ENCODE data around the gene ELMO1. TPM values are rescaled to one million over a fixed set of nuclear protein-coding genes. Genes with fewer than 3 reads are reported as not detected.

ELMO1 gene
- total RNA-seq, 4 donors from 2014 or later = 58.7 to 293 (median 81.0) TPM

DNA sequence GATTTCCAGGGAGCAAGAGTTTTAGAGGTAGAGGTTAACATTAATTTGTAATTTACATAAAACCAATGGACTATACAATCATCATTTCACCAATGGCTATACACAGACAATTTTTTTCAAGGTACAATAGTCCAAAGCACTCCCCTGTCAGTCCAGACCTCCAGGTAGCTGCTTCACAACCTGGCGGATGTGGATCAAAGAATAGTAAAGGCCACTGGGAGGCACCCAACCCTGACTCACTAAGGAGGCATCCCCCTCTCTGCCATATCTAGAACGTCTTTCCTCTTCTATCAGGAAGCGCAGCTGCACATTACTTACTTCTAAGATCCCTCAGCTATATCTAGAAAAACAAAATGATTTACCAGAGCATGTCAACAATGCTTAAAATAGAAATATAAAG is 506.6 kb downstream of the ELMO1 start:
- TF ChIP-seq, protein P1, sequence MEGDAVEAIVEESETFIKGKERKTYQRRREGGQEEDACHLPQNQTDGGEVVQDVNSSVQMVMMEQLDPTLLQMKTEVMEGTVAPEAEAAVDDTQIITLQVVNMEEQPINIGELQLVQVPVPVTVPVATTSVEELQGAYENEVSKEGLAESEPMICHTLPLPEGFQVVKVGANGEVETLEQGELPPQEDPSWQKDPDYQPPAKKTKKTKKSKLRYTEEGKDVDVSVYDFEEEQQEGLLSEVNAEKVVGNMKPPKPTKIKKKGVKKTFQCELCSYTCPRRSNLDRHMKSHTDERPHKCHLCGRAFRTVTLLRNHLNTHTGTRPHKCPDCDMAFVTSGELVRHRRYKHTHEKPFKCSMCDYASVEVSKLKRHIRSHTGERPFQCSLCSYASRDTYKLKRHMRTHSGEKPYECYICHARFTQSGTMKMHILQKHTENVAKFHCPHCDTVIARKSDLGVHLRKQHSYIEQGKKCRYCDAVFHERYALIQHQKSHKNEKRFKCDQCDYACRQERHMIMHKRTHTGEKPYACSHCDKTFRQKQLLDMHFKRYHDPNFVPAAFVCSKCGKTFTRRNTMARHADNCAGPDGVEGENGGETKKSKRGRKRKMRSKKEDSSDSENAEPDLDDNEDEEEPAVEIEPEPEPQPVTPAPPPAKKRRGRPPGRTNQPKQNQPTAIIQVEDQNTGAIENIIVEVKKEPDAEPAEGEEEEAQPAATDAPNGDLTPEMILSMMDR (IDR thresholded peaks at IDR 0.05) = no peak

DNA sequence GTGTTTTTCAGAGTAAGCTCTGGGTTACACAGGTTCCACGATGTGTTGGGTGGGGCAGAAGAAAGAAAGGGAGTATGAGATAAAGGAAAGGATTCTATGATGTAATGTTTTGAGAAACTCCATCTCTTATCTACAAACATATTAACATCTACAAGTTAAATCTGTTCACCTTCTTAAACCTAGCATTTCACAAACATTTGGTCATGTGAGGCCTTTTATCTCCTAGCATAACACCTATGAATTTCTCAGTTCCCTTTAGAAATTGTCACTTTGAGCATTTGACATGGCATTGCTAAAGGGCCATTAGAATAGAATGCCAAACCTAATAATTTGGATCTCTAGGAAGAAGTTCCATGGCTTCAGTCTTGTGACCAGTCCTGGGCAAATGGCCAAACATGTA is 507.3 kb downstream of the ELMO1 start:
- TF ChIP-seq, protein P1 (IDR thresholded peaks at IDR 0.05) = no peak
- DNase-seq (ENCODE audit: low spot score) (no peak), ATAC-seq (ENCODE audit: low FRiP score) (no peak)

More for the DNA sequence above, 506.6 kb downstream of the ELMO1 start:
- ATAC-seq (ENCODE audit: low FRiP score) (no peak), DNase-seq (ENCODE audit: low spot score) (no peak)

DNA sequence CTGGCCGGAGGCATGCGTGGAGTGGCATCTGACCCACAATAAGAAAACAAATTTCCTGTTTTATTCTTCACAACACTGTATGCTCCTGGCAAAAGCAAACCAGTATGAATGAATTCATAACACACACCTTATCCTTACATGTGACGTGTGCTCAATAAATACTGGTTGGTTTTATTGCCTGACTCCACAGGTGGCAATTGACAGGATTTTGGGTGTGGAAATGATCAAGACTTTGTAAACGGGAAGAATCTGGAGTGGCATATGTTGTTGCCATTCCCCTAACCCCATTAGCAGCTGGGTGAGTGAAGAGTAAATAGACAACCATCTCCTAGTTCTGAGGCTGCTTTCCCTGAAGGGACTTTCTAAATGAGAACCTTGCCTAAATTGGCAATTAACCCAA is 508.8 kb downstream of the ELMO1 start:
- no peak for ATAC-seq (ENCODE audit: low FRiP score)
- no peak for DNase-seq (ENCODE audit: low spot score)
- TF ChIP-seq, protein P1 (IDR thresholded peaks at IDR 0.05) = no peak

DNA sequence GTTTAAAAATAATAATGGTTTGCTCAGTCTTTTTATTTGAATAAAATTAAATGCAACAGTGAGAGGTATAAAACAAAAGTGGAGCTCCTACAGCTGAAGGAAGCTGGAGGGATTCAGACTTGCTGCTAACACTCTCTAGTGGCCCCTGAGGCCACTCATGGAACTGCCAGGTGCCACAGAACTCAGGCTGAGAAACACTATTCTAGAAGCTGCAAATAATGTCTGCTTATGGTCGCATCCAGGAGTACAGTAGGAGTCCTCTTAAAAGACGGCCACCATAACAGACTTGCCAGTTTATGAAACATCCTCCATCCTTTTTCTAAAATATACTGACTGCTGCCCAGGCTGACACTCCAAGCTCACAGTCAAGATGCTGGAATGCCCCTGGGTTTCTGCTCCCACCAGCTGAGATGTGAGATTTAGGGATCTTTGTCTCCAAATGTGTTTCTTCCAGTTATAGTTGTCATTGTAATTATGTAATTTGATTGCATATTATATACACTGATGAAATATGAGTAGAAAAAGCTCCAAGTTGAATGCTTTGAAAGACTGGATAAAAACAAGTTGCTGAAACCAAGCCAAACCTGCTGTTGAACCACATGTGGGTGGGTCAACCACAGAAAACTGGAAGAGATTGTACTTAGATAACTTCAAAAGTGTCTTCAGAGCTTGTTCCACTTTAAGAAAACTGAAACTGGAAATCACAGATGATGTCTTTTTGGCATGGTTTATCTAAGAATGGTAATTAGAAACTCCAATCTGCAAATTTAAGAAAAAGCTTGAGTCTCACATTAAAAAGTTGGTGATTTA is 510.7 kb downstream of the ELMO1 start:
- DNase-seq (ENCODE audit: low spot score) = no peak
- no peak for ATAC-seq (ENCODE audit: low FRiP score)
- TF ChIP-seq, protein P1 (IDR thresholded peaks at IDR 0.05) = no peak

DNA sequence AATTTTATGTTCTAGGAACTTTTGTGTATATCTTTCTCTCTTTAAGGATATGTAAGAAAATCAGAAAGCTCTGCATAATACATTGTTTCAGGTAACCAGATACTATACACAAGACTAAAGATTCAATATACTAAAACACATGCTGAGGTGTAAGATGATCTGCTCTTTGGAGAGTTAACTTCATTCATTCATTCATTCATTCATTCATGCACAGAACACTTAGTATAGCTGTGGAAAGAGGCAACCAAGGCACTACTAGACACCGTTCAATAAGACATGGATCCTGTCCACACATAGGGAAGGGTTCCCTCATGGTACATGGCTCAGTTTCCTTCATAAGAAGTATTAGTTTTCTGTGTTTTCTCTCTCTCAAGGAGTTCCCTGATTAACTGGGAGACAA is 516.8 kb downstream of the ELMO1 start:
- TF ChIP-seq, protein P1 (IDR thresholded peaks at IDR 0.05) = no peak
- DNase-seq (ENCODE audit: low spot score) (no peak), ATAC-seq (ENCODE audit: low FRiP score) (no peak)

DNA sequence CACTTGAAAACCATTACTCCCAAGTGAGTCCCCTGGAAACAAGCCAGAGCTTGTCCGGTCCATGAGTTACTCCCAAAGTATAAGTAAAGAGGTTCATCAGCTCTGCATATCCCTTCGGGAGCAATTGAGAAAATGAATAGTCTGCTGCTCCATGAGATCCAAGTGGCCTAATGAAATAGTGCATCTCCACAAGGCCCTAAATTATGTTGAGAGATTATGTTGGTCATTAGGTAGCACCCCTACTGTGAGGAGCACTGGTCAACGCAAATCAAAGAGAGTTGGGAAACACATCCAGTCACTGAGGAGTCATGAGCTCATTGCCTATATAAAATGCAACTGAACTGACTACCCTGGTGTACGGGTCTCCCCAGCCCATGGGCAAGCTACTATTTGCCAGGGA is 518.9 kb downstream of the ELMO1 start:
- no peak for DNase-seq (ENCODE audit: low spot score)
- no peak for ATAC-seq (ENCODE audit: low FRiP score)
- TF ChIP-seq, protein P1 (IDR thresholded peaks at IDR 0.05) = no peak

DNA sequence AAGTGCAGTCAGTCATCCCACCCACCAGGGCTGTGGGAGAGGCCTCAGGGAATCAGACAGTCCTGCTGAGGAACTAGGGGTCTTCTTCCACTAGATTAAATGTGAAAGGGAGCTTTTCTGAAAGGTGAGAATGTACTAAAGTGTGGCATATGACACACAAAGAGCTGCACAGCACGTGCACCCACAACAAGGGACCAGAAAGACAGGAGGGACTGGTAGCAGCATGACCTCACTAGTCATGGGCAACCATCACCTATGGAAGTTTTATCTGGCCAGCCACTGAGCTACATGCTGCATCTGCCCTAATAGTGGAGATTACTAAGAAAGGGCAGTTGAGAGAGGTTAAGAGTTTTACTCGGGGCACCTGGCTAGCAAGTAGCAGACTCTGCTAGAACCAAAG is 519.9 kb downstream of the ELMO1 start:
- TF ChIP-seq, protein P1 (IDR thresholded peaks at IDR 0.05) = no peak
- no peak for DNase-seq (ENCODE audit: low spot score)
- no peak for ATAC-seq (ENCODE audit: low FRiP score)
